ENCODE data around the gene SPATA3.

SPATA3 gene

DNA sequence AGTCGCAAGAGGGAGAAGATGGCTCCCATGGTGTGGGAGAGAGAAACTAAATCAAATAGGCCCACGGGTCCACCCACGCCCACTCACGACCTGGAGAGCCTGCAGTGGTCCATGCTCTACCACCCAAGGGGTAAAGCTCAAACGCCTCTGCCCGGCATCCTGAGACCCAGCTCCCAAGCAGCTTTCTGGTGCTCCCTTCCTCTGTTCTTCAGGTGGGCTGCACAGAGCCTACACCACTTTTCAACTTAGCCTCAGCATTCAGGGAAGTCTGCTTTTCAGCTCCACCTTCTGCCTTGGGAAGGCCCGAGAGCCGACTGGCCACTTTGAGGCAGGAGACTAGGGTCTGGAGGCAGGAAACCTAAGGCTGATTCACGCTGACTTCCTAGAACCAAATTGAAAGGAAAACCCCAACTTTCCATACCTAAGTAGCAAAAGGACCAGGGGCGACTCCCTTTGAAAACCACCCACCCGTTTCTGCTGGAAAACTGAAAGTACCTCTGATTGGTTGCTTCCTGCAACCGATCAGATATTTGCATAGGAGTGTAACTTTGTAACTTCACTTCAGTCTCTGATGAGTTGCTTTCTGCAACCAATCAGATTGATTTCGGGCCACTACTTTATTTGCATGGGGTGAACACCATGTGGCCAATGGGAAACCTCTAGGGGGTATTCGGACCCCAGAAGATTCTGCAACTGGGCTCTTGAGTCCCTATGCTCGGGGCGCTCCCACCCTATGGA, 26.8 kb upstream of the SPATA3 start:
- DNase-seq, result no peak

DNA sequence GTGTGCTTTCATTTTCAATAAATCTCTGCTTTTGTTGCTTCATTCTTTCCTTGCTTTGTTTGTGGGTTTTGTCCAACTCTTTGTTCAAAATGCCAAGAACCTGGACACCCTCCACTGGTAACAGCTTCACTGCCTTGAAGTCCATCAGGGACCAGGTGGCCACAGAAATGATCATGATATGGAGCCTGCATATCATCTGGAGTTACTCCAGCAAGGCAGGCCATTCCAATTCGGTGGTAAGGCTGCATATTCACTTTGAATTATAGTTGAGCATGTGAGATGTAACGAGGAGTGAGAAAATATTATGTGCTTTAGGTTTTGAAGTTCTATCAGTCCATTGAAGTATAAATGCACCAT, 26.3 kb upstream of the SPATA3 start:
- DNase-seq, result no peak

DNA sequence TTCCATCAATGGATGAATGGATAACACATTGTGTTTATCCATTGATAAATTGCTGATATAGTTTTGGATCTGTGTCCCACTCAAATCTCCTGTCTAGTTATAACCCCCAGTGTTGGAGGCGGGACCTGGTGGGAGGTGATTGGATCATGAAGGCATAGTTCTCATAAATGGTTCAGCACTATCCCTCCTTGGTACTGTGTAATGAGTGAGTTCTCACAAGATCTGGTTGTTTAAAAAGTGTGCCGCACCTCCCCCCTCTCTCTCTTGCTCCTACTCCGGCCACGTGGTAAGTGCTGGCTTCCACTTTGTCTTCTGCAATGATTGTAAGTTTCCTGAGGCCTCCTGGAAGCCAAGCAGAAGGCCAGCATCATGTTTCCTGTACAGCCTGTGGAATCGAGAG, 23.9 kb upstream of the SPATA3 start:
- DNase-seq, result no peak

DNA sequence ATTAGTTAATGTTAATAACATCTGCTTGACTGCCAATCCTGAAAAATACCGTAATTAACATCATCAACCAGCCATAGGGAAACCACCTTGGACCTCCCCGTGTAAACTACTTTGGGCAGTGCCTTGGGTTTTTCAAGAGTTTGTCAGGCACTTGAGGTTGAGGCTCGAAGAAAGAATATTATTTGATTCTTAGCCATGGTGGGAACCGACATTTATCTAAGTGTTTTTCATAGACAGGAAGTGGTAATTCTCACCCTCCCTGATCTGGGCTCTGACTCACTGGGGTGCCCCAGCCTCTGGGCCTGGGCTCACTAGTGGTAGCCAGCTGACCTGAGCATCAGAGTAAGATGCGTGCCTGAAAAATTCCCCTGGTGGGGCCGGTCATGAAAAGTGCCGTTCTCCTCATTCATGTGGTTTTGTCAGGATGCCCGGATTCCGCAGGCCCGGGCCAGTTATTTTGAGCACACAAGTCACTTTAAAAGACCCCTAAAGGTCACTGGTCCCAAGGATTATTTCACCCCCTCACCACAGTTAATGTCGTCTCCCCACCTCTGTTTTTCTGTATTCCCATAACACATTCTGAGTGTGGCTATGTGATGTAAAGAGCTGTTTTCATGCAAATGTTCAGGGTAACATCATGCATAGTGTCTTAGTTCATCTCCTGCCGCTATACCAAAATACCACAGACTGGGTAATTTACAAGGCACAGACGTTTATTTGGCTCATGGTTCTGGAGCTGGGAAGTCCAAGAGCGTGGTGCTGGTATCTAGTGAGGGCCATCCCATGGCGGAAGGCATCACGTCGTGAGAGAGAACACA, 21.6 kb upstream of the SPATA3 start:
- DNase-seq, result no peak

DNA sequence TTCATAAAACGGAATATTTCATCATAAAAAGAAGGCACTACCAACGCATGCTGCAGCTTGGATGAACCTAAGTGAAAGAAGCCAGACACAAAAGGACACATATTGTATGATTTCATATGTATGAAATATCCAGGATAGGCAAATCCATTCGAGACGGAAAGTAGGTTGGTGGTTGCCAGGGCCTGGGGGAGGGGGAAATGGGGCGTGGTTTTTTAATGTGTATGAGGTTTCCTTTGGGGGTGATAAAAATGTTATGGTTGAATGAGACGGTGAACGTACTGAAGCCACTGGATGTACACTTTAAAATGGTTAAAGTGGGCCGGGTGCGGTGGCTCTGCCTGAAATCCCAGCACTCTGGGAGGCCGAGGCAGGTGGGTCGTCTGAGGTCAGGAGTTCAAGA, 20.0 kb upstream of the SPATA3 start:
- DNase-seq, result no peak

DNA sequence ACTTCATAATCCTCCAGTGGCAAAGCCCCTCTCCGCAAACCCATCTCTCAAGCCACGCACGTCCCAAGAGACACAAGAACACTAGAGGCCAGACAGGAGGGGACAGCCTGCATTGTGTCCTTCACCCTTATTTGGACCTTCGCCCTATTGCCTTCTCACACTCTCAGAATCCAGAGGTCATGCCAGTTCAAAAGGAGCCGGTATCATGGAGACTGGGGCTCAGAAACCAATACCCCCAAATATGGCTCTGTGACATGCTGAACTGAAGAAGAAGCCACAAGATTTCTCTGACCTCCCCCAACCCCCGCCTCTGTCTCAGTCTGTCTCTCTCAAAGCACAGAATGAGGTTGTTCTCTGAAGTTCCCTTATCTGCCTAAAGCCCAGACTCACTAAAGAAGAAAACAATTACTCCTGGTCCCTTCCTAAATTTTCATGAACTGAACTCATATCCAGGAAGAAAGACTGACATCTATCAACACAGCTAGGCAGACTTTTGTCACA, 19.2 kb upstream of the SPATA3 start:
- no peak for DNase-seq

DNA sequence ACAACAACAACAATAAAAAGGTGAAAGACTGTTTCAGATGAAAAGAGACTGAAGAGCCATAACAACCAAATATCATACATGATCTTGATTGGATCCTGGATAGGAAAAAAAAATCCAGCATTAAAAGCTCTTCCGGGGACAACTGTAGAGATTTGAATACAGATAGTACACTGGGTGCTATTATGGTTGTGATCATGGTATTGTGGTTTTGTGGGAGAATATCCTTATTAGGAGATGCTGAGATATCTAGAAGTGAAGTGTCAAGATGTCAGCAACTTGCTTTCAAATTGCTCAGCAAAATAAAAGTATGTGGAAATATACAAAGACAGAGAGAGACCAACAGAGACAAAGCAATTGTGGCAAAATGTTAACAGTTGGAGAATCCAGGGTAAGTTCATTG, 15.5 kb upstream of the SPATA3 start:
- DNase-seq, result no peak

DNA sequence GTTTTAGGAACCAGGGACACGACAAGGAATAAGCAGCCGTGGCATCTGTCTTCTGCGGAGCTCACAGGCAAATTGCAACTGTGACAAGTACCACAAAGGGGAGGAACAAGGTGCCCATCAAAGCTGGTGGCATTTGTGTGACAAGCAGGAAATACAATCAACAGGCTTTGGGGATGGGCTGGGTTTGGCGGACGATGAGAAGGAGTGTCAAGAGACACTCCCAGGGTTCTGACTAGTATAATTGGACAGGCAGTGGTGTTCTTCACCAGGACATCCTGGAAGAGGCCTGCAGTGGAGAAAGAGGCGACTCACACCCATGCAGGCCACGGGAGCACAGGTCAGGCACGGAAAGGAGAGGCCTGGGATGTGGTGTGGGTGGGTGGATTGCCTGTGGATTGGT, 14.2 kb upstream of the SPATA3 start:
- DNase-seq, result no peak

DNA sequence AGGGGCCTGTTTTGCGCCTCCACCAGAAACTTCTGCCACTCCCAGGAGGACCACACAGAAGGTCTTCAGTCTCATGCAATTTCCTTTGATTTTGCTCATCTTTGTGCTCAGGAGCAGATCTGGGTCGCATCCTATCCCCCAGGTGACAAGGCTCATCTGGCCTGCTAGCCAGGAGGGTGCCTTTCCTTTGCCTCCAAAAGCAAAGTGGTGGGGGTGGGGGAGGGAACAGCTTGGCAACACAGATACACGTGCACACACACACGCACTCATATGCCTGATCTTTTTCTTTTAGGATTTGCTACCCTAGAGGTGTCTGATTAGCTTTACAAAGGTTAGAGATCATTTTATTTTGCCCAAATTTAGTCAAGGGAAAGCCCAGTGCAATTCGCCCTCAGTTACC, 13.8 kb upstream of the SPATA3 start:
- no peak for DNase-seq

DNA sequence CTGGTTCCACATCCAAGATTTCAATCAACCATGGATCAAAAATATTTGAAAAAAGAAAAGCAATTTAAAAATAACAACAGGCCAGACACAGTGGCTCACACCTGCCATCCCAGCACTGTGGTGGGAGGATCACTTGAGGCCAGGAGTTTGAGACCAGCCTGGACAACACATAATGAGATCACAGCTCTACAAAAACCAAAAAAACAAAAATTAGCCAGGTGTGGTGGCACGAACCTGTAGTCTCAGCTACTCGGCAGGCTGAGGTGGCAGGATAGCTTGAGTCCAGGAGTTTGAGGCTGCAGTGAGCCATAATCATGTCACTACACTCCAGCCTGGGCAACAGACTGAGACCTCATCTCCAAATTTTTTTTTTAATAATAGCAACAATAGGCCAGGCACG, 13.4 kb upstream of the SPATA3 start:
- DNase-seq, result no peak

DNA sequence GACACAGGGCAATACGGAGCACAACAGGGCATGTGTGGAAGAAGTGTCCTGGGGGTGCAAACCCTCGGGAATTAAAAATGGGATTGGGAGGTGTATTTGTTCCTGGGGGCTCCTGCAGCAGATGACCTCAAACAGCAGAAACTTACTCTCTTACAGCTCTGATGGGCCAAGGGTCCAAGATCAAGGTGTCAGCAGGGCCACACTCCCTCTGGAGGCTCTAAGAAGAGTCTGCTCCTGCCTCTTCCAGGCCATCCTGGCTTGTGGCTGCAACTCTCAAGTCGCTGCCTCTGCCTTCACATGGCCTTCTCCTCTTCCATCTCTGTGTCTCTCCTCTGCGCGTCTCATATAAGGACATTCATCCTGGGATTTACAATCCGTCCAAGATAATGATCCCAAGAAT, 12.4 kb upstream of the SPATA3 start:
- no peak for DNase-seq

DNA sequence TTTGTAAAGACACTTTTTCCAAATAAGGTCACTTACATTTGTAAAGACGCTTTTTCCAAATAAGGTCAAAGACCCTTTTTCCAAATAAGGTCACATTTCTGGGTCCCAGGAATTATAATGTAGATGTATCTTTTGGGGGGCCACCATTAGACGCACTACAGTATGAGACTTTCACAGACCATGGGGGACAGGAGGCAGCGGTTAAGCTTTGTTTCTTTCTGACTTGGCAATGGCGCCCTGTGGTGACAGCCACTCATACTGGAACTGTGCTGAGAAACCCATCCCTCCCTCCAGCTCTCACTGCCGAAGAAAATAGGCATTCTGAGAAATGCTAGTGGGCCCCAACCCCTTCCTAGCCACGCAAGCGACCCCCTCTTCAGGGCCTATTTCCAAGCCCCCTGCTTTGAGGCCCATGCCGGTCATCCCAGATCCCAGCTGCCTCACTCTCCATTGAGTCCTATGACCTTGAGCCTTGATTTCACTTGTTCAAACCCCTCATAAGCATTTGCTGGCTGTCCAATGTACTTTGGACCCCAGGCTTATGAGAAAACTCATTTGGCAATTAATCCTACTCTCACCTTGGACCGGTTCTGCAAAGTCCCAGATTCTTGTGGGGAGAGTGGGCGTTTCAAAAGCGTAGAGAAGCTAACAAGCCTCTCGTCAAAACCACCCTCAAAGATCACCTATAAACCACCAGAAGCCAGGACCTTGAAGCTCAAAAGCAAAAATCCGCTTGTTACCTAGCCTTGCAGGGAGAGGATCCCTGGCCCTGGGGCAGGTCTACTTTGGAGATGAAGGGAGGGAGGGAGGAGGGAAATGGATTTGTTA, 11.3 kb upstream of the SPATA3 start:
- no peak for DNase-seq

DNA sequence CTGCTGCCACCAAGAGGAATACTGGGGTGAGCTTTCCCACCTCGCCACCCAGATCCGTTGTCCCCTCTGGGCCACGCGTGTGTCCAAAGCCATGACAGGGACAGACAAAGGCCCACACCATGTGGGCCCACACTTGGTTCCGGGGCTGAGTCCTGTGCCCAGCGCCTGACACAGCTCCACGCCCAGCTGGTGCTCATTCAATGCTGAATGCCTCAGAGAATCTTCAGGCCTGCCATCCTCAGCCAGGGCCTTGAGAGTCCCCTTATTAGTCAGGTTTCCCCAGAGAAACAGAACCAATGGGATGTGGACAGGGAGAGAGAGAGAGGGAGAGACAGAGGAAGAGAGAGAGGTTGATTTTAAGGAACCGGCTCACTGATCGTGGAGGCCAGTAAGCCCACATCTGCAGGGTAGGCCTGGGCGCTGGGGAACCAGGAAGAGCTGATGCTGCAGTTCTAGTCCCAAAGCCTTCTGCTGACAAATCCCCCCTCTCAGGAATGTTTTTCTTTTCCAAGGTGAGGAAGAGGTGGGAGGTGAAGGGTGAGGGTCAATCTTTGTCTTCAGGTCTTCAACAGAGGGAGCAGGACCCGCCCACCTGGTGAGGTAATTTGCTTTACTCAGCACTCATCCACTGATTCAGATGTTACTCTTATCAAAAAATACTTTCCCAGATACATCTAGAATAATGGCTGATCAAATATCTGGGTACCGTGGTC, 10.2 kb upstream of the SPATA3 start:
- DNase-seq, result no peak

DNA sequence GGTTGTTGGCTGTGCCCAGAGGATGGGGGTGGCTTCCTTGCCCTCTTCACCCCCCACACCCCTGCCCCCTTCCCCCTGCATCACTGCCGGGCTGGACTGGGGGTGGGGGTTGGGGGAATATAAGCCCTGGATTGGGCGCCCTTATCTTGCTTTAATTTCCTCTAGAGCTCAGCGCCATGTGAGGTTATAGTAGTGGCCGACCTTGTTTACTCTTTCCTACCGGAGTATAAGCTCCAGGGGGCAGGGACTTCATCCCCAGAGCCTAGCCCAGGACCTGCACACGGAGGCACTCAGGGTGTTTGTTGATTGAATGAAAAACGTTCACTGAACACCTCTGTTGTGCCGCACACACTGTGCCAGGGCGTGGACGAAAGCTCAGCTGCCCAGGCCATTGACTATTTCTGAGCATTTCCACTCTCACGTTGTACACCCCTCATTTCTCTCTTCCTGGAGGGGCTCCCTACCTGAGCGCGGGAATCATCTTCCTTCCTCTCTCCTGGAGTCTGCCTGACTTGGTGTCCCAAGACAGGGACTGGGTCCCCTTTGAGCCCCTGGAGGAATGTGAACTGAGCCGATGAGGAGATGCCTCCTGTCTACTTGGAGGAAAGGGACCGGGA, 9.3 kb upstream of the SPATA3 start:
- DNase-seq, result no peak

DNA sequence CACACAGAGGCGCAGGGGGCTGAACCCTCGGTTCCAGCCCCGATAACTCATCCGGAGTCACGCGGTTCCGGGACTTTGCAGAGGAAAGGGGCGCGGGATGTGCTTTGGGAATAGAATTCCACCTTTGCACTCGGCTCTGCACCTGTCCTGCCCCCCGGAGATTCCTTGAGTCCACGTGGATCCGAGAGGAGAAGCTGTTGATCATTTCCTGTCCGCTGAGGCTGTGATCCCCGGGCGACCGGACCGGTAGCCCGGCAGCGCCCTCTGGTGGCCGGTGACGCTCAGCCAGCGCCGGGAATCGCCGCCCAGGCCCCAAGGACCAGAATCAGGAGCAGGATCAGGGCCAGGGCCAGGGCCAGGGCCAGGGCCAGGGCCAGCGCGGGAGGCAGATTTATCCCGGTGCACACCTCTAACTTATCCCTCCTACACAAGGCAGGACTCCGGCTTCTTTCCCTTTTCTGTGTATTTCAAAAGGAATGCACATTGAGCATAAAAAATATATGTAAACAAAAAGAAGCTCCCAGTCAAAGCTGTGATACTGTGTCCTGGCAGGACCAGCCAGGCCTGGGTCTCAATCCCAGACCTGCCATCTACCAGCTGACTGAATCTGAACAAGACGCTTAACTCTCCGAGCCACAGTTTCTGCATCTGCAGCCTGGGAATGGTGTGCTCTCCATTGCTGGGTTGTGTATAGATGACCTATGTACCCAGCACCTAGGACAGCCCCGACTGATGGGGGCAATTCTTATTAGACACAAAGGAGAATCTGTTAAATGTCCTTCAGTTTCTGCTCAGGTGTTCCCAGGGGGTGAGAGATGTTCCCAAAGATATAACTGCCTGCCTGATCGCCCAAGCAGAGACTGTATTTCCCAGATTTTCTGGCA, 8.5 kb upstream of the SPATA3 start:
- DNase-seq, result peak; percentile 64

DNA sequence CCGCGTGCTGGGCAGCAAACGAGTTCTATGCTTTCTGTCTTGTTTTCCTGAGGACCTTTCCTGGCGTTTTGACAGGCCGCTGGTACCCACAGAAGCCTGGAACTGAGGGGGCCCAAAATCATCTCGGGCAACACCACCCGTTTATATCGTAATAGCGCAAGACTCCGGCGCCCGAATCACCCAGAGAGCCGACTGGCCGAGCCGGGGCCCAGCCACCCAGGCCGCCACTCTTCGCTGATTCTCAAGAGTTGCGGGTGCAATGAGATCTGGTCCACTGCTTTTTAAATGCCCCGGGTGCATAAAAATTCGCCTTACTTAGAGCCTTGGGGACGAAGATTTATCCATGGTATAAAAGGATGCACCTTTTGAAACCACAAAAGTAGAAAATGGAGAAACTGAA, 6.2 kb upstream of the SPATA3 start:
- DNase-seq, result no peak

DNA sequence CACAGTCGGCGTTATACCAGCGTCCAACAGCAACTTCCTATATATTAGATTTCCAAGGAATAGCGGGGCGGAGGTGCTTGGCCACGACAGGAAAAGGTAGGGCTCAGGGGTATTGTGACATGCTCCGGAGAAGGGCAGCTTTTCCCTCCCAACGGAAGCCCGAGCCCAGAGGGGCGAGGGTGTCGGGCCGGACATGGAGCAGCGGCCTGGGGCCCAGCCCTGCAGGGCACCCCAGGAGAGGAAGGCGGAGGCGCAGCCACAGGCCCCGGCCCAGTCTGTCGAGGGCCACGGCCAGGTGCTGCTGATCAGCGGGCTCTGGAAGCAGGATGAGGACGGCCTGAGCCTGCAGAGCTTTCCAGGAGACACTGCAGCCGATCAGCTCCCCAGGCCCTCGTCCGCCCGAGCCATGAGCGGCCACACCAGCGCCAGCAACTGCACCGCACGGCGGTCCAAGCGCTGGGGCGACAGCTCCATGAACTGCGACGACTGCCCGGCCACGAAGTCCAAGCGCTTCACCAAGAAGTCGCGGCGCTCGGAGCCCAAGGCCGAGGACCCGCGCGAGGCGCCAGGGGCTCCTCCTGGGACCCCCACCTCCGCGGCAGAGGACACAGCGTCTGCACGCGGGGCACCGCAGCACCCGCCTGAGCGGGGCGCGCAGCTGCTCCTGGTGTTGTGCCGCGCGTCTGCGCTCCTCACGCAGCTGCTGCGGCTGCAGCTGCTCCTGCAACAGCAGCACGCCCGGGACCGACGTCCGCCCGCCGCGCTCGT, 5.6 kb upstream of the SPATA3 start:
- no peak for DNase-seq

DNA sequence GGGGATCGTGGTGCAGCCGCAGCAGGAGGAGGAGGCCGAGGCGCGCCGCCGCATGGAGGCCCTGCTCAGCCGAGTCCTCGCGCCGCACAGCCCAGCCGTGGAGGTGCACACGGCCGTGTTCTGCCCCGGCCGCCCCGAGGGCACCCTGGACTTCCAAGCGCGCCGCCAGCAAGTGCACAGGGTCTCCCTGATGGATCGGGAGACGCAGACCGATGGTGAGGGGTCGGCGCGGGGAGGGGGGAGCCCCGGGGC, 5.1 kb upstream of the SPATA3 start:
- DNase-seq, result no peak

DNA sequence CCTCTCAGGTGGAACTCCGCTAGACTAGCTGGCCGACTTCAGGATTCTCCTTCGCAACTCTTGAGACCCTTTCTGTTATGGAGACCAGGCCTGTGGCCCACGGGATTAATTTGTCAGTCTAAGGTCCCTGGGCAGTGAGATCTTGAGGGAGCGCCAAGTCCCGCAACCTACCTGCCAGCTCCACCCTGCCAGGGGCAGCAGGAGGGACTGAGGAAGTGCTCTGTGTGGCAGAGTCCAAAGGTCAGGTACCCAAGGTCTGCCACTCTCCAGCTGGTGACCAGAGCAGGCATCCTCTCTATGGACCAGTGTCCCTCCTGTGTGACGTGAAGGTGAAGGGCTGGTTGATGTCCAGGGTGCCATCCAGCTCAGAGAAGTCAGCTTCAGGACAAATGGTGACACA, 4.3 kb upstream of the SPATA3 start:
- no peak for DNase-seq

DNA sequence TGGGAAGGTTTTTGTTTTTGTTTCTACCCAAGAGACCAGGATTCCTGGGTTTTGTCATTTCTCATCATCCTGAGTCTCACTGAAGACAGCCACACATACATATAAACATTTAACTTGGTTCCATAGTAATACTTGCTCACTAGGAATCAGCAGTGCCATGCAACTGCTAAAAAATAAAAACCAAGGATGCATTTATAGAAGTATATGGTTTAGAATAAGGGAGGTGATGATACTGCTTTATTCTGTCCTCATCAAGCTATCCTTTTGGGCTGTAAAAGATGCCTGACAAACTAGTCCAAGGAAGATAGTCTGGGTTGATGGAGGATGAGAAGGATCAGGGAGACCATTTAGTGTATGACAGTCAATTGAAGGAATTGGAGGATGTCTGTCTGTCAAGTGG, 740 bp downstream of the SPATA3 start:
- no peak for DNase-seq

DNA sequence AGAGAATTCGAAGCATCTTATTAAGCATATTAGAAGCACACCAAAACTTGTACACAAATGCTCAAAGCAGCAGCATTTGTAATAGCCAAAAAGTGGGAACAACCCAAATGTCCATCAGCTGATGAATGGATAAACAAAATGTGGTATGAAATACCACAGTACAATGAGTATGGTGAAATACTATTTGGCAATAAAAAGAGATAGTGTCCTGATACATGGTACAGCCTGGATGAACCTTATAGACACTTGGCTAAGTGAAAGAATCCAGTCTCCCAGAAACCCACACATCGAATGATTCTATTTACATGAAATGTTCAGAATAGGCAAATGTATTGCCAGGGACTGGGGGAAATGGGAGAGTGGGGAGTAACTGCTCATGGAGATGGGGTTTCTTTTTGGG, 3.0 kb downstream of the SPATA3 start:
- DNase-seq, result no peak

Measured in NCI-H146 (cell line).